ENCODE data around the gene GDE1.

- TF ChIP-seq CTCF (IDR thresholded peaks at IDR 0.05 in 2 of 3, conservative IDR thresholded peaks at IDR 0.05 in 1 of 3; ENCODE audit: insufficient read depth in 2 of 3, low read depth in 1 of 3, low read length in 3 of 3) (no peak), AFF4 (CRISPR knock-in tag; IDR thresholded peaks at IDR 0.05) (no peak), DNMT1 (IDR thresholded peaks at IDR 0.05) (no peak), HNRNPL (IDR thresholded peaks at IDR 0.05; ENCODE audit: low read depth, low read length) (no peak), HBP1 (CRISPR knock-in tag; IDR thresholded peaks at IDR 0.05) (no peak), HMG20A (CRISPR knock-in tag; conservative IDR thresholded peaks at IDR 0.05) (no peak), ATF2 (CRISPR knock-in tag; IDR thresholded peaks at IDR 0.05) (no peak)
These were observed 4.3 kb downstream of the GDE1 start for GRCh38 chr16:19517424-19518089.
